ENCODE measurements around the gene KNTC1. TPM values are rescaled to one million over a fixed set of nuclear protein-coding genes. Genes with fewer than 3 reads are reported as not detected.
"Not testable (repeated sequence)": the region's sequence is repeated elsewhere in the genome, so short reads cannot be mapped to it uniquely, and the experiment has no call there.

KNTC1 gene
- total RNA-seq, 1 experiment from 2014 or later, result 55.8 TPM

GRCh38 chr12:122505419-122506051, 21.5 kb upstream of the KNTC1 start:
- CTCF ChIA-PET, result no interaction called here
- no TSS peak for BruUV-seq (replicated peaks)

DNA sequence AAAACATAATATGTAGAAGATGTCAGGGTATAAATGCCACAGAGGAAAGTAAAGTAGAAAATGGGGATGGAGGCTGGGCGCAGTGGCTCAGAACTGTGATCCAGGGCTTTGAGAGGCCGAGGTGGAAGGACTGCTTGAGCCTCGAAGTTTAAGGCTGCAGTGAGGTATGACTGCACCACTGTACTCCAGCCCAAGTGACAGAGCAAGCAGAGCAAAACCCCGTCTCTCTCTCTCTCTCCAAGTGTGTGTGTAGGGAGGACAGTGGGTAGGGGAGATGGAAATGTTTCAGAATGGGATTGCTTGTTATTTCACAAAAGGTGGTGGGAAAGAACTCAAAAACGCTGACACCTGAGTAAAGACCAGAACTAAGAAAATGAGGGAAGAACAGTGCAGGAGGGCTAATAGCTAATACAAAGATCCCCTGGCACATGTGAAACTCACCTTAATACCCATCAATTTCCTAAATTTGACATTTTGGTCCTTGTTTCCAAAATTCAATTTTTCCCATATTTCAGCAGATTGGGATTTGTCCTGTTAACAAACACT, 20.6 kb upstream of the KNTC1 start:
- H3K27me3 Mint-ChIP-seq (ENCODE audit: insufficient read depth, unreplicated experiment), result no peaks in the 10 kb centered on the region
- Histone ChIP-seq H3K9me3 (no peaks in the 10 kb centered on the region), H3K36me3 (ENCODE audit: control insufficient read depth, insufficient read depth, low read length) (peaks cover 2% of the 10 kb centered on the region), H3K4me1 (0 out of 2 replicates have a peak, but pooled peaks cover 3% of the 10 kb centered on the region), H3K27me3 (replicated peaks; ENCODE audit: control insufficient read depth, insufficient read depth, low read length) (no peaks in the 10 kb centered on the region), H3K4me3 (ENCODE audit: low read depth, low read length) (no peak overlapping the region)
- no peak overlapping the region for H3K27ac Mint-ChIP-seq (ENCODE audit: unreplicated experiment)
- intact Hi-C loops (cut with micrococcal nuclease; ENCODE audit: unreplicated experiment), result no loop called here
- CTCF ChIA-PET, result no interaction called here
- POLR2A ChIA-PET, result no interaction called here
- no peaks in the 10 kb centered on the region for H3K9me3 Mint-ChIP-seq (ENCODE audit: unreplicated experiment)
- no peak for DNase-seq
- peaks cover 98% of the 10 kb centered on the region for H3K36me3 Mint-ChIP-seq (ENCODE audit: insufficient read depth, unreplicated experiment)
- no TSS peak for BruUV-seq (replicated peaks)
- no peaks in the 10 kb centered on the region for H3K4me1 Mint-ChIP-seq (ENCODE audit: low read depth, unreplicated experiment)
- TF ChIP-seq, protein P1, sequence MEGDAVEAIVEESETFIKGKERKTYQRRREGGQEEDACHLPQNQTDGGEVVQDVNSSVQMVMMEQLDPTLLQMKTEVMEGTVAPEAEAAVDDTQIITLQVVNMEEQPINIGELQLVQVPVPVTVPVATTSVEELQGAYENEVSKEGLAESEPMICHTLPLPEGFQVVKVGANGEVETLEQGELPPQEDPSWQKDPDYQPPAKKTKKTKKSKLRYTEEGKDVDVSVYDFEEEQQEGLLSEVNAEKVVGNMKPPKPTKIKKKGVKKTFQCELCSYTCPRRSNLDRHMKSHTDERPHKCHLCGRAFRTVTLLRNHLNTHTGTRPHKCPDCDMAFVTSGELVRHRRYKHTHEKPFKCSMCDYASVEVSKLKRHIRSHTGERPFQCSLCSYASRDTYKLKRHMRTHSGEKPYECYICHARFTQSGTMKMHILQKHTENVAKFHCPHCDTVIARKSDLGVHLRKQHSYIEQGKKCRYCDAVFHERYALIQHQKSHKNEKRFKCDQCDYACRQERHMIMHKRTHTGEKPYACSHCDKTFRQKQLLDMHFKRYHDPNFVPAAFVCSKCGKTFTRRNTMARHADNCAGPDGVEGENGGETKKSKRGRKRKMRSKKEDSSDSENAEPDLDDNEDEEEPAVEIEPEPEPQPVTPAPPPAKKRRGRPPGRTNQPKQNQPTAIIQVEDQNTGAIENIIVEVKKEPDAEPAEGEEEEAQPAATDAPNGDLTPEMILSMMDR (IDR thresholded peaks at IDR 0.05; ENCODE audit: insufficient read depth in 1 of 2, low read depth in 1 of 2, low read length in 1 of 2, severe bottlenecking in 1 of 2, unreplicated experiment in 1 of 2), result no peak
- H3K4me3 Mint-ChIP-seq (ENCODE audit: unreplicated experiment), result no peak overlapping the region

More at GRCh38 chr12:122505419-122506051, 21.5 kb upstream of the KNTC1 start:
- Histone ChIP-seq H3K9me3 (no peaks in the 10 kb centered on the region), H3K36me3 (ENCODE audit: control insufficient read depth, insufficient read depth, low read length) (peaks cover 2% of the 10 kb centered on the region), H3K4me1 (0 out of 2 replicates have a peak, but pooled peaks cover 8% of the 10 kb centered on the region), H3K27me3 (replicated peaks; ENCODE audit: control insufficient read depth, insufficient read depth, low read length) (no peaks in the 10 kb centered on the region), H3K4me3 (ENCODE audit: low read depth, low read length) (no peak overlapping the region)
- no peak overlapping the region for H3K4me3 Mint-ChIP-seq (ENCODE audit: unreplicated experiment)
- no peak overlapping the region for H3K27ac Mint-ChIP-seq (ENCODE audit: unreplicated experiment)
- intact Hi-C loops (cut with micrococcal nuclease; ENCODE audit: unreplicated experiment), result no loop called here
- H3K36me3 Mint-ChIP-seq (ENCODE audit: insufficient read depth, unreplicated experiment), result peaks cover 98% of the 10 kb centered on the region
- TF ChIP-seq, protein P1 (IDR thresholded peaks at IDR 0.05; ENCODE audit: insufficient read depth in 1 of 2, low read depth in 1 of 2, low read length in 1 of 2, severe bottlenecking in 1 of 2, unreplicated experiment in 1 of 2), result no peak
- peaks cover 6% of the 10 kb centered on the region for H3K4me1 Mint-ChIP-seq (ENCODE audit: low read depth, unreplicated experiment)
- no peak for DNase-seq
- no peaks in the 10 kb centered on the region for H3K9me3 Mint-ChIP-seq (ENCODE audit: unreplicated experiment)
- H3K27me3 Mint-ChIP-seq (ENCODE audit: insufficient read depth, unreplicated experiment), result no peaks in the 10 kb centered on the region
- POLR2A ChIA-PET, result interaction anchor here (0.7 kb wide), 1 partner anchor 21 kb away, joined by 4 read pairs; the partner anchor contains the start of gene RSRC2

- H3K36me3 Mint-ChIP-seq (ENCODE audit: insufficient read depth, unreplicated experiment), result peaks cover 99% of the 10 kb centered on the region
- no peaks in the 10 kb centered on the region for H3K27me3 Mint-ChIP-seq (ENCODE audit: insufficient read depth, unreplicated experiment)
- H3K4me3 ChIP-seq (ENCODE audit: low read depth, low read length), result no peak overlapping the region
- H3K36me3 ChIP-seq (ENCODE audit: control insufficient read depth, insufficient read depth, low read length), result peaks cover 4% of the 10 kb centered on the region
- no peaks in the 10 kb centered on the region for H3K9me3 ChIP-seq
- POLR2A ChIA-PET, result no interaction called here
- DNase-seq, result no peak
- H3K27me3 ChIP-seq (replicated peaks; ENCODE audit: control insufficient read depth, insufficient read depth, low read length), result no peaks in the 10 kb centered on the region
- intact Hi-C loops (cut with micrococcal nuclease; ENCODE audit: unreplicated experiment), result no loop called here
- H3K4me1 Mint-ChIP-seq (ENCODE audit: low read depth, unreplicated experiment), result no peaks in the 10 kb centered on the region
- H3K4me1 ChIP-seq, result no peaks in the 10 kb centered on the region
- H3K4me3 Mint-ChIP-seq (ENCODE audit: unreplicated experiment), result no peak overlapping the region
- no TSS peak for BruUV-seq (replicated peaks)
- TF ChIP-seq, protein P1 (IDR thresholded peaks at IDR 0.05; ENCODE audit: insufficient read depth in 1 of 2, low read depth in 1 of 2, low read length in 1 of 2, severe bottlenecking in 1 of 2, unreplicated experiment in 1 of 2), result no peak
- no peak overlapping the region for H3K27ac Mint-ChIP-seq (ENCODE audit: unreplicated experiment)
- CTCF ChIA-PET, result no interaction called here
- no peaks in the 10 kb centered on the region for H3K9me3 Mint-ChIP-seq (ENCODE audit: unreplicated experiment)
Observed at GRCh38 chr12:122508163-122508562, 18.9 kb upstream of the KNTC1 start.

DNA sequence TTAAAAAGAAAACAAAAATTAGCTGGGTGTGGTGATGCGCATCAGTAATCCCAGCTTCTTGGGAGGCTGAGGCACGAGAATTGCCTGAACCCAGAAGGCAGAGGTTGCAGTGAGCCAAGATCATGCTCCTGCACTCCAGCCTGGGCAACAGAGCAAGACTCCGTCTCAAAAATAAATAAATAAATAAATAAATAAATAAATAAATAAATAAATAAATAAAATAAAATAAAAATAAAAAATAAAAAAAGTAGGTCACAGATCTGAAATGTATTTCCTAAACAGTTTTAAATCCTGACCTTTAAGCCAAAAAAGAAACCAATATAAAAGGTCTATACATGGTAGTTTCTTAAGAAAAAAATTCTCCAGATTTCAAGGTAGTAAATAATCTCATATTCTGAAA, 14.0 kb upstream of the KNTC1 start:
- POLR2A ChIA-PET, result not testable (repeated sequence)

More for the DNA sequence above, 14.0 kb upstream of the KNTC1 start:
- H3K9me3 Mint-ChIP-seq (ENCODE audit: unreplicated experiment); H3K4me3 ChIP-seq (ENCODE audit: low read depth, low read length); BruUV-seq (replicated peaks); H3K27ac Mint-ChIP-seq (ENCODE audit: unreplicated experiment); DNase-seq; intact Hi-C loops (cut with micrococcal nuclease; ENCODE audit: unreplicated experiment); H3K4me3 Mint-ChIP-seq (ENCODE audit: unreplicated experiment); CTCF ChIA-PET; H3K36me3 ChIP-seq (ENCODE audit: control insufficient read depth, insufficient read depth, low read length); H3K4me1 ChIP-seq; H3K27me3 Mint-ChIP-seq (ENCODE audit: insufficient read depth, unreplicated experiment); H3K9me3 ChIP-seq; H3K4me1 Mint-ChIP-seq (ENCODE audit: low read depth, unreplicated experiment); H3K27me3 ChIP-seq (replicated peaks; ENCODE audit: control insufficient read depth, insufficient read depth, low read length): not testable (repeated sequence)
- peaks cover 100% of the 10 kb centered on the region for H3K36me3 Mint-ChIP-seq (ENCODE audit: insufficient read depth, unreplicated experiment)

Measured in Caco-2 (cell line).